ENCODE data around the gene CCNK.

DNA sequence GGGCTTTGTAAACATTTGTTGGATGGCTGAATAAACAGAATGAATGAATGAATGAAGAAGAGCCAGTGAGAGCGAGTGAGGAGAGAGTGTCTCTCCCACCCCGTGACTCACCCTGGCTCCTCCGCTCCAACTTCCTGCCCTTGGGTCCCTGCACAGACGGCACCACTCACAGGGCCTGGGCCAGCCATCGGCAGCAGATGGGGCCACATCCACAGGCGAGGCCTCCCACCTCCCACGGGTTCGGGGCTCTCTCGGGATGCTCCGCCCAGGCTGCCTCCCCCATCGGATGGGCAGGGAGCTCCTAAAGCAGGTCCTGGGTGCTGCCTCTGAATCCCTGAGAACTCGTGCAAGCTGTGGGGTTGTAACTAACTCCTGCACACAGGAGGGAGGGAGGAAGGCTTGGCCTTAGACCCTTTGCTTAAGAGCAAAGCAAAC, 41.3 kb downstream of the CCNK start:
- TF ChIP-seq, protein P1, sequence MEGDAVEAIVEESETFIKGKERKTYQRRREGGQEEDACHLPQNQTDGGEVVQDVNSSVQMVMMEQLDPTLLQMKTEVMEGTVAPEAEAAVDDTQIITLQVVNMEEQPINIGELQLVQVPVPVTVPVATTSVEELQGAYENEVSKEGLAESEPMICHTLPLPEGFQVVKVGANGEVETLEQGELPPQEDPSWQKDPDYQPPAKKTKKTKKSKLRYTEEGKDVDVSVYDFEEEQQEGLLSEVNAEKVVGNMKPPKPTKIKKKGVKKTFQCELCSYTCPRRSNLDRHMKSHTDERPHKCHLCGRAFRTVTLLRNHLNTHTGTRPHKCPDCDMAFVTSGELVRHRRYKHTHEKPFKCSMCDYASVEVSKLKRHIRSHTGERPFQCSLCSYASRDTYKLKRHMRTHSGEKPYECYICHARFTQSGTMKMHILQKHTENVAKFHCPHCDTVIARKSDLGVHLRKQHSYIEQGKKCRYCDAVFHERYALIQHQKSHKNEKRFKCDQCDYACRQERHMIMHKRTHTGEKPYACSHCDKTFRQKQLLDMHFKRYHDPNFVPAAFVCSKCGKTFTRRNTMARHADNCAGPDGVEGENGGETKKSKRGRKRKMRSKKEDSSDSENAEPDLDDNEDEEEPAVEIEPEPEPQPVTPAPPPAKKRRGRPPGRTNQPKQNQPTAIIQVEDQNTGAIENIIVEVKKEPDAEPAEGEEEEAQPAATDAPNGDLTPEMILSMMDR (IDR thresholded peaks at IDR 0.05): no peak
- TF ChIP-seq POLR2A (IDR thresholded peaks at IDR 0.05): no peak
